ENCODE measurements around the gene CCL3. TPM values are rescaled to one million over a fixed set of nuclear protein-coding genes. Genes with fewer than 3 reads are reported as not detected.

CCL3 gene
- total RNA-seq, 1 experiment from 2014 or later: 0.98 TPM

- Histone ChIP-seq H3K4me1 (ENCODE audit: control insufficient read depth in 1 of 2, insufficient read depth in 2 of 2, low read length in 2 of 2) (no peaks in the 10 kb centered on the region), H3K9me2 (ENCODE audit: insufficient read depth) (no peaks in the 10 kb centered on the region), H3K4me3 (replicated peaks in 1 of 2; ENCODE audit: low read depth in 1 of 2, low read length in 2 of 2) (no peak overlapping the region), H3K9me3 (ENCODE audit: control insufficient read depth in 1 of 2, insufficient read depth in 1 of 2, low read depth in 1 of 2, low read length in 2 of 2) (no peaks in the 10 kb centered on the region), H3K27ac (ENCODE audit: low read depth, low read length) (no peak overlapping the region), H4K20me1 (ENCODE audit: insufficient read depth) (no peaks in the 10 kb centered on the region), H3K9ac (ENCODE audit: low read length) (no peak overlapping the region), H3K27me3 (ENCODE audit: insufficient read depth, low read length) (no peaks in the 10 kb centered on the region), H3K36me3 (ENCODE audit: control insufficient read depth in 1 of 2, insufficient read depth in 2 of 2, low read length in 2 of 2) (no peaks in the 10 kb centered on the region), H3K4me2 (ENCODE audit: low read length) (no peak overlapping the region), H2AFZ (ENCODE audit: low read depth, low read length, poor library complexity, severe bottlenecking) (no peak overlapping the region), H3K79me2 (ENCODE audit: insufficient read depth, low read length) (no peaks in the 10 kb centered on the region)
- no peak for TF ChIP-seq FOSL1 (IDR thresholded peaks at IDR 0.05; ENCODE audit: low read depth)
- TF ChIP-seq CTCF (IDR thresholded peaks at IDR 0.05 in 2 of 3, conservative IDR thresholded peaks at IDR 0.05 in 1 of 3; ENCODE audit: borderline replicate concordance in 1 of 3, insufficient read depth in 1 of 3, low read depth in 2 of 3, low read length in 2 of 3): no peak
- TF ChIP-seq ATF3 (IDR thresholded peaks at IDR 0.05): no peak
- DNase-seq (ENCODE audit: low read depth, low spot score) (no peak), ATAC-seq (no peak)
- ChIA-PET CTCF (interaction anchor here (1.5 to 2.2 kb wide), 2 partner anchors 13 to 17 kb away, joined by 3 to 13 read pairs; no protein-coding TSS in a partner anchor), RAD21 (ENCODE audit: low non-redundant PET in 1 of 2, low total read pairs in 2 of 2, uncharacterized antibody in 2 of 2, unreplicated experiment in 2 of 2) (no interaction called here), POLR2A (no interaction called here)
- no TSS peak for BruUV-seq (replicated peaks)
- intact Hi-C loops (cut with micrococcal nuclease): loop anchor here (5.0 kb wide), 2 partner anchors 59 to 169 kb away; no protein-coding TSS in a partner anchor
These were observed 46.1 kb upstream of the CCL3 start for GRCh38 chr17:36136036-36136435.

GRCh38 chr17:36135465-36135864 lies 45.5 kb upstream of the CCL3 start:
- no peak overlapping the region for H3K9ac ChIP-seq (ENCODE audit: low read length)
- no peak for TF ChIP-seq CTCF (IDR thresholded peaks at IDR 0.05 in 2 of 3, conservative IDR thresholded peaks at IDR 0.05 in 1 of 3; ENCODE audit: borderline replicate concordance in 1 of 3, insufficient read depth in 1 of 3, low read depth in 2 of 3, low read length in 2 of 3)
- TF ChIP-seq JUND (IDR thresholded peaks at IDR 0.05): no peak
- TF ChIP-seq POLR2AphosphoS5 (IDR thresholded peaks at IDR 0.05; ENCODE audit: low read depth, low read length): no peak
- no peak for TF ChIP-seq SIN3A (IDR thresholded peaks at IDR 0.05; ENCODE audit: low read depth)
- no peak for TF ChIP-seq REST (IDR thresholded peaks at IDR 0.05; ENCODE audit: low read depth)
- ChIA-PET CTCF (interaction anchor here (1.5 to 2.2 kb wide), 2 partner anchors 14 to 16 kb away, joined by 3 to 13 read pairs; no protein-coding TSS in a partner anchor), POLR2A (no interaction called here), RAD21 (ENCODE audit: low non-redundant PET in 1 of 2, low total read pairs in 2 of 2, uncharacterized antibody in 2 of 2, unreplicated experiment in 2 of 2) (no interaction called here)
- no peaks in the 10 kb centered on the region for H3K79me2 ChIP-seq (ENCODE audit: insufficient read depth, low read length)
- no peak for DNase-seq (ENCODE audit: low read depth, low spot score)
- H3K36me3 ChIP-seq (ENCODE audit: control insufficient read depth in 1 of 2, insufficient read depth in 2 of 2, low read length in 2 of 2): no peaks in the 10 kb centered on the region
- no peaks in the 10 kb centered on the region for H3K27me3 ChIP-seq (ENCODE audit: insufficient read depth, low read length)
- BruUV-seq (replicated peaks): no TSS peak
- no peak for ATAC-seq
- H3K9me2 ChIP-seq (ENCODE audit: insufficient read depth): no peaks in the 10 kb centered on the region
- H3K4me1 ChIP-seq (ENCODE audit: control insufficient read depth in 1 of 2, insufficient read depth in 2 of 2, low read length in 2 of 2): no peaks in the 10 kb centered on the region
- H3K9me3 ChIP-seq (ENCODE audit: control insufficient read depth in 1 of 2, insufficient read depth in 1 of 2, low read depth in 1 of 2, low read length in 2 of 2): no peaks in the 10 kb centered on the region
- intact Hi-C loops (cut with micrococcal nuclease): loop anchor here (5.0 kb wide), 2 partner anchors 58 to 168 kb away; no protein-coding TSS in a partner anchor
- no peak overlapping the region for H3K27ac ChIP-seq (ENCODE audit: low read depth, low read length)
- H2AFZ ChIP-seq (ENCODE audit: low read depth, low read length, poor library complexity, severe bottlenecking): no peak overlapping the region
- no peak overlapping the region for H3K4me3 ChIP-seq (replicated peaks in 1 of 2; ENCODE audit: low read depth in 1 of 2, low read length in 2 of 2)
- H4K20me1 ChIP-seq (ENCODE audit: insufficient read depth): no peaks in the 10 kb centered on the region
- no peak overlapping the region for H3K4me2 ChIP-seq (ENCODE audit: low read length)
